Measurements from ENCODE around the gene SAMD4A.
"Not testable (repeated sequence)": the region's sequence is repeated elsewhere in the genome, so short reads cannot be mapped to it uniquely, and the experiment has no call there.

Gene SAMD4A

GRCh38 chr14:54597795-54598443, 31.0 kb downstream of the SAMD4A start:
- no peak for DNase-seq (ENCODE audit: low read depth in 2 of 2)

- DNase-seq (ENCODE audit: low read depth in 2 of 2), result no peak
Observed at GRCh38 chr14:54599966-54600716, 33.2 kb downstream of the SAMD4A start.

DNA sequence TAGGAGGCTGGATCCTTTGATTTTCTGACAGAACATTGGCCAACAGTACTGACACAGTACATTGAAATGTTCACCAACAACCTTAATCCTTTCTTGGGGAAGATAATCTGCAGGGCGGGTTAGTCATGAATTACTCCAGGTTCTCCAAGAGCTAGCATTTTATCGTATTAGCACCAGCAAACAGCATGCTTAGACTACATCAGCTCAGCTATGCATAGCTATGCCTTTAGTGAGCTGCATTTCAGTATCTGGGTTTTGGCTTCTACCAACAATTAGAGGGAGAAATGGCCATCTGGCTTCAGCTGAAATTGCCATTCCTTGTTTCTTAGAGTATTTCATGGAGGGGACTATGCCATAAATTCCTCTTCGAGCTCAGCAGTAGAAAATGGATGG, 33.8 kb downstream of the SAMD4A start:
- DNase-seq (ENCODE audit: low read depth in 2 of 2), result no peak

DNA sequence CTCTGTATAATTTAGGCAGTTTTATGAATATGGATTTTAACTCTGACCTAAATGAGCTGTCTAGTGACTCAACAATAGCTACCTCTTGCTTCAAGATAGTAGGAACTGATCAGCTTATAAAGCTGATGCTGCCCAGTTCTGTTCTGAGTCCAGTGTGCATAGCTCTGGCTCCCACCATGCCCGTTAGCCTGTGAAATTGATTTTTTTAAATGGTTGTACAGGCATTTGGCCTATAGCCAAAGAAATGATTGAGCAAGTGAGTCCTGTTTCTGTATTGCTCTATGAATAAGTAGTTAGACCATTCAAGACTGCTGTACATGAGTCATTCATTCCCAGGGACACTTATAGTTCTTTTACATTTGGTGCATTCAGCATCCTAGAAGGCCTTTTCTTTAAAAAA, 36.4 kb downstream of the SAMD4A start:
- no peak for DNase-seq (ENCODE audit: low read depth in 2 of 2)

- DNase-seq (ENCODE audit: low read depth in 2 of 2), result no peak
Observed at GRCh38 chr14:54606178-54606577, 39.2 kb downstream of the SAMD4A start.

DNA sequence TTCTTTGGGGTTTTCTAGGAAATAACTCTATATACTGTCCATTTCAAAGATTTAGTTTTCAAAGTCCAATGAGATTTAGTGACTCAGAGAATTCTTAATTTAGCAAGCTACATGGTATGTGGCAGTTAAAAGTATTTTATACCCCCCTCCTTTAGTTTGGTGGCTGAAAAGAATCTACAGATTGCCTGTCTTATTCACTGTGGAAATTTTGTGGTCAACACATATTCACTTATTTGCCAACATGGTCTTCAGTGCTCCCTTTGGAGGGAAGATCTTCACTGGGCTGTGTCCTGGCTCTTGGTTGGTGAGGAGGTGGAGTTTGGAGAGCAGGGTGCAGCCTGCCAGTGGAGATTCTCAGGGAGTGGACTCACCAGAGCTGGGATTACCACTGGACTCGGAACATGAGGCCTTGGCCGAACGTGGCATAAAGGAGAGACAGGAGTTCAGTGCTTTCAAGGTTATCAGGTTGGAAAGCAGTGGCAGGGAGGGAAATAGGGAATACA, 39.8 kb downstream of the SAMD4A start:
- no peak for DNase-seq (ENCODE audit: low read depth in 2 of 2)

GRCh38 chr14:54609576-54609975, 42.6 kb downstream of the SAMD4A start:
- no peak for DNase-seq (ENCODE audit: low read depth in 2 of 2)

DNA sequence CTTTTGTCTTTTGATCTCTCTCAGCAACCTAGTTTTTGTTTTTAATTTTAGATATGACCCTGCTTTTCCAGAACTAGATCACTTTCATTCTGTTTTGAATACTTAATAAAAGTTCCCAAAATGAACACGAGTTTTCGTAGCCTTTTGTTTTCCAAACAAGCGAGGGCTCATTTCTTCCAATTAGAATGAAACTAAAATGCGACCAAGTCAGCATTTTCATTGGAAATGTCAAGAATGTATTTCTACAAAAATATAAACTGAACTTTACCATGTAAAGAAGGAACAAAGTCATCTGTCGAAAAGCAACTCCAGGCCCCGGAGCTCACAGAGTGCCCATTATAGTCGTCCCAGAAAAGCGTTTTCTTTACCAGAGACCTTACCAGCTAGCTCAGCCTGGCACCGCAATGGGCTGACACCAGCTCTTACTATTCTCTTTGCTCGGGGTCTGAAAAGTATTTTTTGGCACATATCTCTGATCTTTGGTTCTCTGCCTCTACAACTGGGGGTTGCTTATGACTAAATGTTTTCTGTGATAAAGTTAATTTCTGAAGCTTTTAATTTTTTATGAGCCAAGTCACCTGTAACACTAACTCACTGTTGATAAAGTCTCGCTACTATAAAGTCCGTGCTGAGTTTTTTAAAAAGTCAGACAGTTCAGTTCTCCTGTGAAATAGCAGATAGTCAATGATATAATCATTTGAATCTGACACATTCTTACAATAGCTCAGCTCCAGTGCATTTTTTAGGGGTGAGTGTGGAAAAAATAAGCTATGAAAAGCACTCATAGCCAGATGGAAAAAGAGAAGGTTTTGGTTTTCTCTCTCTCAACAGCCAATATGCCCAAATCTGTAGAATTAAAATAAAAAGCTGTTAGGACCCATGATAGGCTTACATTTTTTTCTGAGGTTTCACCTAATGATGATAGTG, 43.4 kb downstream of the SAMD4A start:
- no peak for DNase-seq (ENCODE audit: low read depth in 2 of 2)

DNA sequence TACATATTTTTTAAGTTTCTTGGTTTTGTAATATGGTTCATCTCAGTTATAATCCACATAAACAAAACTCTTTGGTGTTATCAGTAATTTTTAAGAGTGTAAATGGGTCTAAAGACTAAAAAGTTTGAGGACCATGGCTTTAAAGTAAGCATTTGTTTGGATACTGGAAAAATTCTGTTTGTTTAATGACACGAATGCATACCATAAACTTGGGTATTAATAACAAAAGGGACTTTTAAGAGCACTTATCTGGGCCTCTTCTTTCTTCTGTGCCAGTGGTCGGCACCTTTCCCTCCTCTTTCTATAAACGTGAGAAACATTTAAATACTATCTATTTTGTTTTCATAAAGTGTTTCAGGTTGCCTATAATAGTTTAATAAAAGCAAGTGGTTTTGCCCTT, 47.4 kb downstream of the SAMD4A start:
- no peak for DNase-seq (ENCODE audit: low read depth in 2 of 2)

DNA sequence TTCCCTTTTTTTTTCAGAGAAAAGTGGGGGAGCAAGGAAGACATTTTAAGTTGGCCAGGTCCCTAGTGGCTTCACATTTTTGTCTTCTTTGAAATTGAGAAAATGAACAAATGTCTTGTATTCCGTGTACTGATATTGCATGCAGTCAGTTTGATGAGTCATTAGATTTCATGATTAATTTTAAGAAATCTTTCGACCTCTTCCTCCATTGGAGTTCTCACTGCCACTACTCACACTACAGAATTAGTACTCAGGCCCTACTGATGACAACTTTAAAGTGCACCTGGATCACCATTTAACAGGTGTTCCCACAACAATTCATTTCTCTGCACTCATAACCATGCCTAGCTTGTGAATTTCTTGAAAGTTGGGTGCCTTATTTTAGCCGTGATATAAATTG, 50.5 kb downstream of the SAMD4A start:
- no peak for DNase-seq (ENCODE audit: low read depth in 2 of 2)

- DNase-seq (ENCODE audit: low read depth in 2 of 2), result no peak
Observed at GRCh38 chr14:54621686-54622085, 54.8 kb downstream of the SAMD4A start.

GRCh38 chr14:54622192-54622958, 55.4 kb downstream of the SAMD4A start:
- DNase-seq (ENCODE audit: low read depth in 2 of 2), result peak; percentile 44 to 46

GRCh38 chr14:54623279-54624004, 56.5 kb downstream of the SAMD4A start:
- no peak for DNase-seq (ENCODE audit: low read depth in 2 of 2)

GRCh38 chr14:54624005-54624358, 57.1 kb downstream of the SAMD4A start:
- not testable (repeated sequence) for DNase-seq (ENCODE audit: low read depth in 2 of 2)

DNA sequence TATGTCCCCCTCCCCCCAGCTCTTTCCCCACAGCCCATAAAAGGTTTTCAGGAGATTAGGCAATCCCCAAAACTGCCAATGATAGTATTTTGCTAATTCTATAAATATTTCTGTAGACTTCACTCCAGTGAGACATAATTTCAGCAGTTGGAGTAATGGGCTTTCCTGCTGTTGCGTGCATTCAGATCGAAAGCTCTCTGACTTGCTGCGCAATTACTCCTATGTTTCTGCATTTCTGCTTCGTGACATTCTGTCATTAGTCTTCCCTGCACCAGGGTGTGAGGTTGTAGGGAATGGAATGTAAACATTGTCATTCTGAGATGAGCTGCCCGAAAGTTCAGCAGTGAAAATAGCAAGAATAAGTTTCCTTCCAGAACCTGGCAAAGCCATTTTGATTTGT, 58.2 kb downstream of the SAMD4A start:
- DNase-seq (ENCODE audit: low read depth in 2 of 2), result no peak

GRCh38 chr14:54627219-54627539, 60.3 kb downstream of the SAMD4A start:
- DNase-seq (ENCODE audit: low read depth in 2 of 2), result no peak

DNA sequence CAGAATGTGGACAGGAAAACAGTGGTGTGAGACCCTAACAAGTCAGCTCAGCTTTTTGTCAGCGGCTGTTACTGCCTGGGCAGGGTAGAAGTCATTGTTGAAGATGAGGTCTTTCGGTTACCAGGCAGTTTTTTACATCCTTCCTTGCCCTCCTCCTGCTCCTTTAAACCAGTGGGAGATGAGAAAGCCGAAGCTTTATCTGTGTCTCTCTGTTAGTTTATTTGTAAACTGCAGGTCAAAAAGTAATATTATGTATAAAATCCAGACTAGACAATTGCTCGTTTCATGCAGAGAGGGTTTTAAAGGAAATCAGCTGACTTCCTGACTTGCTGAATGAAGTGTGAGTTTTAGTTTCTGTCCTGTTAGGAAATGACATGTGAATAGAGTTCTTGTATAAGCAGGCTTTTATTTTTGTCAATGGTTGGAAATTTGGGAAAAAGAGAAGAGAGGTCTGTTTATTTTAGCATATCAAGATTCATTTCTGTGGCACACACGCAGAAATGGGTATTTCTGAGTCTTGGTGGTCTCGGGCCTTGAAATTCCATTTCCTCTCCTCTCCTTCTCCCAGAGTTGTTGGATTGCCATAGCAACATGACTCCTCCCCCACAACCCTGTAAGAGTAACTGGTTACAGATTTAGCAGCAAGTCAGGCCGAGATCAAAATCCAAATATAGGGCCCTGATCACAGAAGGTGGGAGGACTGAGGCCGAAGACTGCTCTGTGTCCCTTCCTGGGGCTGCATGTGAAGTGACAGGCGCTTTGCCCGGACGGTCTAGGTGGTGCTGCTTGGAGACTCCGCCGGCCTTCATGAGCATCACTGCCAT, 60.8 kb downstream of the SAMD4A start:
- peak in 1 of 2 donors; percentile 24 for DNase-seq (ENCODE audit: low read depth in 2 of 2)

- no peak for DNase-seq (ENCODE audit: low read depth in 2 of 2)
Observed at GRCh38 chr14:54629183-54629582, 62.3 kb downstream of the SAMD4A start.

DNA sequence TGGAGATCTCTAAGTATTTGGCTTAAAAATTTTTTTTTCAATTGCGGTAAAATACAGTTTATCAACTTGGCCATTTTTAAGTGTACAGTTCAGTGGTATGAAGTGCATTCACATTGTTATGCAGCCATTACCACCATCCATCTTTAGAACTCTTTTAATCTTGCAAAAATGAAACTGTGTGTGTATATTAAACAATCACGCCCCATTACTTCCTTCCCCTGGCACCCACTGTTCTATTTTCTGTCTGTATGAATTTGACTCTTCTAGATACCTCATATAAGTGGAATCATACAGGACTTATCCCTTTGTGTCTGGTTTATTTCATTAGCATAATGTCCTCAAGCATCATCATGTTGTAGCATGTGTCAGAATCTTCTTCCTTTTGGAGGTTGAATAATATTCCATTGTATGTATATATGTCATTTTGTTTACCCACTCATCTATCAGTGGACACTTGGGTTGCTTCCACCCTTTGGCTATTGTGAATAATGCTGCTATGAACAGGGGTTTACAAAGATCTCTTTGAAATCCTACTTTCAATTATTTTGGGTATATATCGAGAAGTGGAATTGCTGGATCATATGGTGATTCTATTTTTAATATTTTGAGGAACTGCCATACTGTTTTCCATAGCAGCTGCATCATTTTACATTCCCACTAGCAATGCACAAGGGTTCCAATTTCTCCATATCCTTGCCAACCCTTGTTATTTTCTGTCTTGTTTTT, 62.9 kb downstream of the SAMD4A start:
- no peak for DNase-seq (ENCODE audit: low read depth in 2 of 2)

All from activated CD4-positive, alpha-beta T cell treated with anti-CD3 and anti-CD28 coated beads for 24 hours (primary cell).